NOMO-1 treated with DMSO at 0.1 percent for 48 hours (cell line): ENCODE data around the gene PLXNA3.

Source experiments
- DNase-seq: peaks from one replicate; lab custom pipeline; 2025; ENCODE audit not compliant: unreplicated experiment; lab: John Stamatoyannopoulos, UW

The PLXNA3 gene

DNA sequence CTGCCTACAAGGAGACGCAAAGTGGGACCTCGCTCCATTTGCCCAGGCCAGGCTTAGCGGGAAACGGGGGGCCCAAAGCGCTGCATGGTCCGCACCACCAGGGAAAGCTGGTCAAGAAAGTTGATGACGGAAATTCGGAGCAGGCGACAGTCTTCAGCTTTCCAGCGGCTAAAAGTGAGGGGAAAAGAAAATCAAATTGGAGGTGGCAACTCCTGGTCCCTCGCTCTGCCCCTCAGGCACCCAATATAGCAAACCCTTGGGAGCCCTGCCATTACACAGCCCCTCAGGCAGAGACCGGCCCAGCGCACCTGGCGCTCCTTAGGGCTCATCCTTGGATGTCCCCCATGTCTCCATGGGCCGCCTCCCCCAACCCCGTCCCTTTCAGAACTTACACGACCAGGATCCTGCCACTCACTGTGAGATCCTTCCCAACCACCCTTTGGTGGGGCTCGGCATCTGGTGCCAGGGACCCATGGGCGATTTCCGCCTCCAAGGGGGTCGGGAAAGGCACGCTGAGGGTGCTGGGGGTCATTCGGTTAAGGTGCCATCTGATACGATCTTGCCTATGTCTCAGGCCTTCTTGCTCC lies 19.9 kb downstream of the PLXNA3 start:
- no peak for DNase-seq

DNA sequence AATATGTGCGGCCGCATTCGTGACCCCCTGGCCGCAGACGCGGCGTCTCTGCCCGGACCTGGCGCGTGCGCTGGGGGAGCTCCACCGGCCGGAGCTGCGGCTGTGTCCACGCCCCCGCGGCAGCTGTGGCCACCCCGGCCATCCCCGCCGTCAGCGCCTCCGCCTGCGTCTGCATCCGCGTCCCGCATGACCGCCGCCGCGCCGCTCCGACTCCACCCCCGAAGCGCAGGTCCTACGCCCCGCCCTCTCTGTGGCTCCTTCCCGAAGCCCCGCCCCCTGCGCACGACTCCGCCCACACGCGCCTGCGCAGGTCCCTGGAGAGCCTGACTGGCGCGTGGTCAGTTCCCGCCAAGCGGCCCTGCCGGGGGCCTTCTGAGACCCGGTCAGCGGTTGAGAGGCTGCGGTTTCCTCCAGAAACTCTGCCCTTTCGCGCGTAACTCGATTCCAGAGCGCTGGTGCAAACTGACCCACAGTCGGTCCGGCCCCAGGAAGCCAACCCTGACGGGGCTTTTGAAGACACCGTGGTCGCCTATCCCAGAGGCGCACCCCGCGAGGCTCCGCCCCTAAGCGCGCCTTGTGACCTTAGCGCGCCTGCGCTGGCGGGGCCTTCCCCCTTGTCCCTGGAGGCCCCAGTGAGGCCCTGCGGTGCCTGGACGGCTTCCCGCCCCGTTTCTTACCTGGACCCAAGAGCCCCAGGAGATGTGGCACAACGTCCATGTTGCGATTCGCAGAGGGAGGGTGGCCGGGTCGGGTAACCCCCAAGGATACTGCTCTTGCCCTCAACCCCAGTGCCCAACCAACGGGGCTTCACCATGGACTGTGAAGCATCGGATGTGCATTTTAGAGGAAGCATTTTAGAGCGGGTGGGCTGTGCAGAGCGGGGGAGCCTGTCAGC lies 20.9 kb downstream of the PLXNA3 start, which contains the start of gene LAGE3:
Gene LAGE3 (minus strand): TSS at position 554 of the 895 bp plus-strand sequence. CDS start 366 bp downstream, at position 188.
- DNase-seq: peak; percentile 78

- no peak for DNase-seq
Observed at GRCh38 chrX:154481195-154481594, 23.1 kb downstream of the PLXNA3 start.

DNA sequence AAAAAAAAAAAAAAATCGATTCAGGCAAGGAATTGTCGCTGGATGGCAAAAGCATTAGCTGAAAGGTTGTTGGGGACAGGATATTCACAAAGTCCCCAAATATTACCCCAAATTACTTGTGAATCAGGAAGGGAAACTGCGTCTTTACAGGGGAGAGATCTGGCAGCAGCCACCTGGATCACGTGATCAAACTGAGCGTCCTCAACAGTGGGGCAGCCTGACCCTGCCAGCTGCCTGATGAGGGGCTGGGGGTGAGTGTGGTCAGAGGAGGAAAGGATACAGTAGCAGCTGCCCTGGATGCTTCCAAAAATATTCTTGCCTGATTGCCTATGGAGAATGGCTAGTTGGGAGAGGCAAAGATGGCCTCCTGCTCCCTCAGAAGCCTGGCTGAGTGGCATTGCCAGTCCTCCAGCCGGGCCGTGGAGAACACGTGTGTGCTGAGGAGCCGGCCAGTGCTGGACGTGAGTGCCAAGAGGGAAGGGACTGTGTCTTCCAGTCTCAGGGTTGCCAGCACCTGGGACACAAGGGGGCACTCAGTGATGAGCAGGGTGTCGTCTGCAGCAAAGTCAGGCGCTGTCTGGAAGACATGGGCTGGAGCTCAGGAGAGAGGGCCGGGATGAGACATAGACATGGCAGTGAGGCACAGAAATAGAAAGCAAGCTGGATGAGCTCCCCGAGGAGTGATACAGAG lies 24.0 kb downstream of the PLXNA3 start:
- DNase-seq: no peak

GRCh38 chrX:154482786-154483185 lies 24.7 kb downstream of the PLXNA3 start:
- DNase-seq: no peak

GRCh38 chrX:154483325-154483724 lies 25.2 kb downstream of the PLXNA3 start:
- no peak for DNase-seq

GRCh38 chrX:154484255-154485149 lies 26.4 kb downstream of the PLXNA3 start:
- no peak for DNase-seq

- no peak for DNase-seq
Observed at GRCh38 chrX:154485150-154486051, 27.3 kb downstream of the PLXNA3 start.

GRCh38 chrX:154486052-154486395 lies 27.9 kb downstream of the PLXNA3 start:
- DNase-seq: no peak

GRCh38 chrX:154486396-154487207 lies 28.5 kb downstream of the PLXNA3 start, which contains the start of gene UBL4A:
UBL4A (minus strand) TSS chrX:154486615; CDS start chrX:154486584, 31 bp downstream.
- DNase-seq: no peak

DNA sequence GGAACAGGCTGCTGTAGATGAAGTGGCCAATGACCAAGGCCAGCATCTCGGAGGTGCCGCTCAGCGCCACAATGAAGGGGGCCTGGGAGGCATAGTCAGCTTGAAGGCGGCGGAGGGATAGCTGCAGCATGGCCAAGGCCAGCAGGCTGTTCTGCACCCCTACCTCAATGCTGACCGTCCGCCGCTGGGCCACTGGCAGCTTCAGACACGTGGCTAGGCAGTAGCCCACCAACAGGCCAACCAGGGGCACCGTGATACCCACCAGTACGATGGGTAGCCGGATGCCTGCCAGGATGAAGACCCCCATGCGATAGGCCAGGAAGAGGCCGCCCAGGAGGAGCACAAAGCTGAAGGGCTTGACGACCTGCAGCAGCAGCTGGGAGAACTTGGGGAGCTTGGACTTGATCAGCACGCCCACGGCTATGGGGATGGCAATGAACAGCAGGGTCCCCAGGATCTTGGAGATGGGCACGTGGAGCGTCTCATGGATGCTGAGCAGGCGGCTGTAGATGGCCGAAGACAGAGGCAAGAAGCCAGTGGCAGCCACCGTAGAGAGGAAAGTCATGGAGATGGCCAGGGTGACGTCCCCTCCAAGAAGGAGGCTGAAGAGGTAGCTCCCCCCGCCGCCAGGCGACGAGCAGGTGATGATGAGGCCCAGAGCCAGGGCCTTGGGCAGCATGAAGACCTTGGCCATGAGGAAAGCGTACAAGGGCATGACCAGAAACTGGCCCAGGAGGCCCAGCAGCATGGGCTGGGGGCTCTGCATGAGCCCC lies 29.6 kb downstream of the PLXNA3 start:
- no peak for DNase-seq

GRCh38 chrX:154488336-154489075 lies 30.4 kb downstream of the PLXNA3 start:
- no peak for DNase-seq

GRCh38 chrX:154489182-154489581 lies 31.1 kb downstream of the PLXNA3 start:
- no peak for DNase-seq

GRCh38 chrX:154490021-154490413 lies 31.9 kb downstream of the PLXNA3 start:
- DNase-seq: no peak

GRCh38 chrX:154490414-154491083 lies 32.5 kb downstream of the PLXNA3 start, which contains the start of gene SLC10A3:
SLC10A3 (minus strand) TSS chrX:154490629; CDS start chrX:154488940, 1,689 bp downstream.
- peak; percentile 77 for DNase-seq

- DNase-seq: no peak
Observed at GRCh38 chrX:154494715-154495114, 36.6 kb downstream of the PLXNA3 start.

GRCh38 chrX:154495472-154495922 lies 37.4 kb downstream of the PLXNA3 start:
- no peak for DNase-seq
